Astrocyte (in vitro differentiated cells and primary cell): Measurements from ENCODE around the gene BOD1. TPM values are rescaled to one million over a fixed set of nuclear protein-coding genes. Genes with fewer than 3 reads are reported as not detected.

Experiments
- DNase-seq: peaks from one replicate; pipeline ENCODE4 v3.0.0-alpha.2; 2010; ENCODE audit warnings: low read depth
- FAIRE-seq: peaks from 2 replicates; lab custom pipeline; 2011; peaks lifted over from hg19 to GRCh38; lab: Jason Lieb, UNC
- H2AFZ ChIP-seq: 2 replicates; pipeline ENCODE4 v1.6.0; 2012; ENCODE audit warnings: low read depth, low read length, inconsistent platforms
- H3K27ac ChIP-seq: 2 replicates; pipeline ENCODE4 v1.5.1; 2011; ENCODE audit warnings: low read depth, low read length, inconsistent platforms
- H3K27me3 ChIP-seq: 2 replicates; pipeline ENCODE4 v1.6.0; 2011; ENCODE audit warnings: low read length, inconsistent platforms; ENCODE audit not compliant: insufficient read depth
- H3K36me3 ChIP-seq: 2 replicates; pipeline ENCODE4 v1.5.1; 2011; ENCODE audit warnings: low read length, inconsistent platforms; ENCODE audit not compliant: insufficient read depth
- H3K4me1 ChIP-seq: 2 replicates; pipeline ENCODE4 v1.5.1; 2011; ENCODE audit warnings: low read length, inconsistent platforms; ENCODE audit not compliant: insufficient read depth
- H3K4me2 ChIP-seq: 2 replicates; pipeline ENCODE4 v1.6.0; 2012; ENCODE audit warnings: low read length, inconsistent platforms
- H3K4me3 ChIP-seq: 2 replicates; pipeline ENCODE4 v1.5.1; 2011; ENCODE audit warnings: low read depth, mild to moderate bottlenecking, low read length, inconsistent platforms; ENCODE audit not compliant: insufficient read depth
- H3K79me2 ChIP-seq: 2 replicates; pipeline ENCODE4 v1.6.0; 2012; ENCODE audit warnings: mild to moderate bottlenecking, low read length, inconsistent platforms; ENCODE audit not compliant: insufficient read depth
- H3K9ac ChIP-seq: 2 replicates; pipeline ENCODE4 v1.6.0; 2012; ENCODE audit warnings: mild to moderate bottlenecking, low read length, inconsistent platforms
- H3K9me3 ChIP-seq: 2 replicates; pipeline ENCODE4 v1.5.1; 2012; ENCODE audit warnings: low read depth, mild to moderate bottlenecking, low read length, inconsistent platforms; ENCODE audit not compliant: insufficient read depth
- H4K20me1 ChIP-seq: 2 replicates; pipeline ENCODE4 v1.6.0; 2012; ENCODE audit warnings: low read length, inconsistent platforms; ENCODE audit not compliant: insufficient read depth
- H3K27ac Mint-ChIP-seq: one replicate; pipeline ENCODE4 v1.8.0; 2021; ENCODE audit warnings: mild to moderate bottlenecking, mixed read lengths; ENCODE audit not compliant: unreplicated experiment
- H3K27me3 Mint-ChIP-seq: one replicate; pipeline ENCODE4 v1.8.0; 2021; ENCODE audit warnings: low read depth, mixed read lengths; ENCODE audit not compliant: unreplicated experiment
- H3K36me3 Mint-ChIP-seq: one replicate; pipeline ENCODE4 v1.8.0; 2021; ENCODE audit warnings: low read depth, mixed read lengths; ENCODE audit not compliant: unreplicated experiment
- H3K4me1 Mint-ChIP-seq: one replicate; pipeline ENCODE4 v1.8.0; 2021; ENCODE audit warnings: low read depth, mixed read lengths; ENCODE audit not compliant: unreplicated experiment
- H3K4me3 Mint-ChIP-seq: one replicate; pipeline ENCODE4 v1.8.0; 2021; ENCODE audit warnings: mild to moderate bottlenecking, moderate library complexity, mixed read lengths; ENCODE audit not compliant: unreplicated experiment
- H3K9me3 Mint-ChIP-seq: one replicate; pipeline ENCODE4 v1.8.0; 2021; ENCODE audit warnings: mild to moderate bottlenecking, mixed read lengths; ENCODE audit not compliant: unreplicated experiment
- EZH2 ChIP-seq: IDR thresholded peaks from 2 replicates; pipeline ENCODE4 v1.6.1; 2012; ENCODE audit warnings: mild to moderate bottlenecking, low read length, inconsistent platforms; ENCODE audit not compliant: insufficient read depth
- total RNA-seq: library from RNA; stranded (reverse); gene quantifications from 2 replicates; pipeline ENCODE4 v1.2.1, GENCODE V29; 2021
- TF ChIP-seq, protein P1 (sequence below): IDR thresholded peaks from 2 replicates; pipeline ENCODE4 v1.5.1; 2011; ENCODE audit warnings: low read depth, mild to moderate bottlenecking, inconsistent platforms, low read length, moderate library complexity; ENCODE audit not compliant: insufficient read depth

Gene BOD1
- total RNA-seq, 1 donor from 2014 or later, result 76.8 TPM

- TF ChIP-seq, protein P1, sequence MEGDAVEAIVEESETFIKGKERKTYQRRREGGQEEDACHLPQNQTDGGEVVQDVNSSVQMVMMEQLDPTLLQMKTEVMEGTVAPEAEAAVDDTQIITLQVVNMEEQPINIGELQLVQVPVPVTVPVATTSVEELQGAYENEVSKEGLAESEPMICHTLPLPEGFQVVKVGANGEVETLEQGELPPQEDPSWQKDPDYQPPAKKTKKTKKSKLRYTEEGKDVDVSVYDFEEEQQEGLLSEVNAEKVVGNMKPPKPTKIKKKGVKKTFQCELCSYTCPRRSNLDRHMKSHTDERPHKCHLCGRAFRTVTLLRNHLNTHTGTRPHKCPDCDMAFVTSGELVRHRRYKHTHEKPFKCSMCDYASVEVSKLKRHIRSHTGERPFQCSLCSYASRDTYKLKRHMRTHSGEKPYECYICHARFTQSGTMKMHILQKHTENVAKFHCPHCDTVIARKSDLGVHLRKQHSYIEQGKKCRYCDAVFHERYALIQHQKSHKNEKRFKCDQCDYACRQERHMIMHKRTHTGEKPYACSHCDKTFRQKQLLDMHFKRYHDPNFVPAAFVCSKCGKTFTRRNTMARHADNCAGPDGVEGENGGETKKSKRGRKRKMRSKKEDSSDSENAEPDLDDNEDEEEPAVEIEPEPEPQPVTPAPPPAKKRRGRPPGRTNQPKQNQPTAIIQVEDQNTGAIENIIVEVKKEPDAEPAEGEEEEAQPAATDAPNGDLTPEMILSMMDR, result peak; percentile 72
- no peak for TF ChIP-seq EZH2
- H3K9ac ChIP-seq, result peak overlapping the region; percentile 29
These were observed 43.1 kb downstream of the BOD1 start for GRCh38 chr5:173573126-173573960.

GRCh38 chr5:173572431-173573125, 43.9 kb downstream of the BOD1 start:
- TF ChIP-seq EZH2, result no peak
- TF ChIP-seq, protein P1, result no peak
- Histone ChIP-seq H2AFZ (peak overlapping the region; percentile 44), H3K9me3 (no peaks in the 10 kb centered on the region)

More at GRCh38 chr5:173573126-173573960, 43.1 kb downstream of the BOD1 start:
- Mint-ChIP-seq H3K4me3 (no peak overlapping the region), H3K27me3 (peaks cover 26% of the 10 kb centered on the region), H3K4me1 (peaks cover 2% of the 10 kb centered on the region), H3K27ac (no peak overlapping the region), H3K36me3 (peaks cover 2% of the 10 kb centered on the region), H3K9me3 (peaks cover 22% of the 10 kb centered on the region)
- Histone ChIP-seq H3K4me3 (peak overlapping the region; percentile 22), H2AFZ (peak overlapping the region; percentile 44), H3K4me1 (no peaks in the 10 kb centered on the region), H3K36me3 (no peaks in the 10 kb centered on the region), H4K20me1 (no peaks in the 10 kb centered on the region), H3K27me3 (peaks cover 2% of the 10 kb centered on the region), H3K9me3 (no peaks in the 10 kb centered on the region), H3K27ac (no peak overlapping the region), H3K79me2 (no peaks in the 10 kb centered on the region), H3K4me2 (peak overlapping the region; percentile 81)
- no peak for DNase-seq
- no peak for FAIRE-seq

More at GRCh38 chr5:173572431-173573125, 43.9 kb downstream of the BOD1 start:
- Histone ChIP-seq H3K79me2 (no peaks in the 10 kb centered on the region), H3K4me1 (peaks cover 2% of the 10 kb centered on the region), H3K9ac (peak overlapping the region; percentile 29), H3K27ac (no peak overlapping the region), H3K4me2 (peak overlapping the region; percentile 81), H4K20me1 (no peaks in the 10 kb centered on the region), H3K36me3 (no peaks in the 10 kb centered on the region), H3K27me3 (peaks cover 2% of the 10 kb centered on the region), H3K4me3 (peak overlapping the region; percentile 22)
- no peak for FAIRE-seq
- peaks cover 26% of the 10 kb centered on the region for H3K9me3 Mint-ChIP-seq
- H3K27me3 Mint-ChIP-seq, result peaks cover 26% of the 10 kb centered on the region
- peaks cover 2% of the 10 kb centered on the region for H3K36me3 Mint-ChIP-seq
- peak overlapping the region; percentile 67 for H3K27ac Mint-ChIP-seq
- peaks cover 2% of the 10 kb centered on the region for H3K4me1 Mint-ChIP-seq
- no peak overlapping the region for H3K4me3 Mint-ChIP-seq
- DNase-seq, result no peak
